ENCODE results near the gene AATK. TPM values are rescaled to one million over a fixed set of nuclear protein-coding genes. Genes with fewer than 3 reads are reported as not detected.

Gene AATK
- total and polyA plus RNA-seq, 10 donors, result 2.5 to 69.5 (median 20.1) TPM

DNA sequence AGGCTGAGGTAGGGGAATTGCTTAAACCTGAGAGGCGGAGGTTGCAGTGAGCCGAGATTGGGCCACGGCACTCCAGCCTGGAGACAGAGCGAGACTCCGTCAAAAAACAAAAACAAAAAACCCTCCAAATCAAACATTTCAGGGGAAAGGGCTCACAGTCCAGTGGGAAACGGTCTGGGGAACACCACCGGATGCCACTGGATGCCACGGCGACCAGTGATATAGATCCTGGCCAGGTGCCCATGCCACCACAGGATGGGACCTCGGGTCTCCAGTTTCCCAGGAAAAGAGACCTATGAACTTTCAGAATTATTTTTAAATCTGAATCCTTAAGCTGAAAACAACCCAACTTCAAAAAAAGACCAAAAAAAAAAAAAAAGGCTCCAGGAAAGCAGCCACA lies 44.4 kb upstream of the AATK start:
- intact Hi-C loops (cut with DNase I; ENCODE audit: low total_unique reads), result no loop called here
- peaks cover 0 to 26% (median 10%) of the 10 kb centered on the region in 6 donors for H3K36me3 ChIP-seq
- no peak for DNase-seq
- peaks cover 0 to 12% (median 5%) of the 10 kb centered on the region in 6 donors for H3K4me1 ChIP-seq
- H3K27ac ChIP-seq, result no peak overlapping the region
- H3K4me3 ChIP-seq, result no peak overlapping the region
- WGBS, 5 donors, result 61 to 70% (median 63%) methylated on average over 10 of the region's 10 CpGs
- H3K27me3 ChIP-seq (replicated peaks in 1 of 7), result no peaks in the 10 kb centered on the region
- no peaks in the 10 kb centered on the region for H3K9me3 ChIP-seq
- TF ChIP-seq, protein P1, sequence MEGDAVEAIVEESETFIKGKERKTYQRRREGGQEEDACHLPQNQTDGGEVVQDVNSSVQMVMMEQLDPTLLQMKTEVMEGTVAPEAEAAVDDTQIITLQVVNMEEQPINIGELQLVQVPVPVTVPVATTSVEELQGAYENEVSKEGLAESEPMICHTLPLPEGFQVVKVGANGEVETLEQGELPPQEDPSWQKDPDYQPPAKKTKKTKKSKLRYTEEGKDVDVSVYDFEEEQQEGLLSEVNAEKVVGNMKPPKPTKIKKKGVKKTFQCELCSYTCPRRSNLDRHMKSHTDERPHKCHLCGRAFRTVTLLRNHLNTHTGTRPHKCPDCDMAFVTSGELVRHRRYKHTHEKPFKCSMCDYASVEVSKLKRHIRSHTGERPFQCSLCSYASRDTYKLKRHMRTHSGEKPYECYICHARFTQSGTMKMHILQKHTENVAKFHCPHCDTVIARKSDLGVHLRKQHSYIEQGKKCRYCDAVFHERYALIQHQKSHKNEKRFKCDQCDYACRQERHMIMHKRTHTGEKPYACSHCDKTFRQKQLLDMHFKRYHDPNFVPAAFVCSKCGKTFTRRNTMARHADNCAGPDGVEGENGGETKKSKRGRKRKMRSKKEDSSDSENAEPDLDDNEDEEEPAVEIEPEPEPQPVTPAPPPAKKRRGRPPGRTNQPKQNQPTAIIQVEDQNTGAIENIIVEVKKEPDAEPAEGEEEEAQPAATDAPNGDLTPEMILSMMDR (IDR thresholded peaks at IDR 0.05 in 8 of 11, conservative IDR thresholded peaks at IDR 0.05 in 3 of 11), result no peak
- TF ChIP-seq POLR2A (IDR thresholded peaks at IDR 0.05), result no peak

DNA sequence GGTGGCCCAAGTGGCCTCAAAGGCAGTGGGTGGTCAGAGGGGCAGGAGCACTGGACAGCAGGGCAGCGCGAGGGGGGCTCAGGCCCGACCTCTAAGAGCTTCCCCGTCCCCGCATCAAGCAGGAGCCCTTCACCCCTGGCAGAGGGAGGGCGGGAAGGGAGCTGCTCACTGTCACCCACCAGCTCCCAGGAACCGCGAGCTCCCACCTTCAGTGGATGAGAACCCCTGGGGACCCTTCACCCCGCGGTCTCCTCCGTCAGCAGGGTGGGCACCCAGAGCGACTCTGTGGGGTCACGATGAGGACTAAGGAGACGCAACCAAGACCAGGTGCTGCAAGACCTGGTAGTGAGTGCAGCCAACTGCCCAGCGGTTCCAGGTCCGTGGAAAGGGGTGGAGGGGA lies 43.1 kb upstream of the AATK start:
- Histone ChIP-seq H3K4me1 (peaks cover 0 to 12% (median 5%) of the 10 kb centered on the region in 6 donors), H3K4me3 (no peak overlapping the region), H3K27me3 (replicated peaks in 1 of 7) (no peaks in the 10 kb centered on the region), H3K9me3 (no peaks in the 10 kb centered on the region), H3K27ac (no peak overlapping the region), H3K36me3 (peaks cover 0 to 34% (median 10%) of the 10 kb centered on the region in 6 donors)
- intact Hi-C loops (cut with DNase I; ENCODE audit: low total_unique reads), result no loop called here
- WGBS, 5 donors, result 96 to 100% (median 98%) methylated on average over 14 to 16 of the region's 16 CpGs
- TF ChIP-seq POLR2AphosphoS5 (IDR thresholded peaks at IDR 0.05), result no peak
- TF ChIP-seq, protein P1 (IDR thresholded peaks at IDR 0.05 in 8 of 11, conservative IDR thresholded peaks at IDR 0.05 in 3 of 11), result no peak
- no peak for TF ChIP-seq POLR2A (IDR thresholded peaks at IDR 0.05)
- DNase-seq, result no peak

DNA sequence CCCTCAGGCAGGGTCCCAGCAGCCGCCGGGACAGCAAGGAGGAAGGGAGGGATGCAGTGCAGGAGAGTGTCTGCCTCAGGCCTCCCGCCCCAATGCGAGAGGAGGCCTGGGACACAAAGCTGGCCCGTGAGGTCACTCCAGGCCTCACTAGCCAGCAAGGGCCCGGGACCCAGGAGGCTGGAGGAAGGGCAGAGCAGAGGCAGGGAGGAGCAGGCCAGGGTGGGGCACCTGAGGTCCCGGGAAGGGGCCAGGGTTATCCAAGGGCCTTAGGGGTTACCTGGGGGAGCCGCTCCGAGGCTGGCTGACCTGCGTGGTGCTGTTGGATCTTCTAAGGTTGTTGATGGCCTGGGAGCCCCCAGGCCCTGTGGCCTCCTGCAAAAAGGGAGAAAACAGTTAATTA lies 42.6 kb upstream of the AATK start:
- Histone ChIP-seq H3K27ac (no peak overlapping the region), H3K4me3 (no peak overlapping the region), H3K36me3 (peaks cover 0 to 39% (median 10%) of the 10 kb centered on the region in 6 donors), H3K9me3 (no peaks in the 10 kb centered on the region), H3K27me3 (replicated peaks in 1 of 7) (no peaks in the 10 kb centered on the region), H3K4me1 (peaks cover 0 to 12% (median 5%) of the 10 kb centered on the region in 6 donors)
- TF ChIP-seq POLR2A (IDR thresholded peaks at IDR 0.05) (no peak), POLR2AphosphoS5 (IDR thresholded peaks at IDR 0.05) (no peak)
- TF ChIP-seq, protein P1 (IDR thresholded peaks at IDR 0.05 in 8 of 11, conservative IDR thresholded peaks at IDR 0.05 in 3 of 11), result no peak
- 95 to 96% (median 95%) methylated on average over 10 of the region's 10 CpGs for WGBS, 5 donors
- no peak for DNase-seq
- intact Hi-C loops (cut with DNase I; ENCODE audit: low total_unique reads), result no loop called here

DNA sequence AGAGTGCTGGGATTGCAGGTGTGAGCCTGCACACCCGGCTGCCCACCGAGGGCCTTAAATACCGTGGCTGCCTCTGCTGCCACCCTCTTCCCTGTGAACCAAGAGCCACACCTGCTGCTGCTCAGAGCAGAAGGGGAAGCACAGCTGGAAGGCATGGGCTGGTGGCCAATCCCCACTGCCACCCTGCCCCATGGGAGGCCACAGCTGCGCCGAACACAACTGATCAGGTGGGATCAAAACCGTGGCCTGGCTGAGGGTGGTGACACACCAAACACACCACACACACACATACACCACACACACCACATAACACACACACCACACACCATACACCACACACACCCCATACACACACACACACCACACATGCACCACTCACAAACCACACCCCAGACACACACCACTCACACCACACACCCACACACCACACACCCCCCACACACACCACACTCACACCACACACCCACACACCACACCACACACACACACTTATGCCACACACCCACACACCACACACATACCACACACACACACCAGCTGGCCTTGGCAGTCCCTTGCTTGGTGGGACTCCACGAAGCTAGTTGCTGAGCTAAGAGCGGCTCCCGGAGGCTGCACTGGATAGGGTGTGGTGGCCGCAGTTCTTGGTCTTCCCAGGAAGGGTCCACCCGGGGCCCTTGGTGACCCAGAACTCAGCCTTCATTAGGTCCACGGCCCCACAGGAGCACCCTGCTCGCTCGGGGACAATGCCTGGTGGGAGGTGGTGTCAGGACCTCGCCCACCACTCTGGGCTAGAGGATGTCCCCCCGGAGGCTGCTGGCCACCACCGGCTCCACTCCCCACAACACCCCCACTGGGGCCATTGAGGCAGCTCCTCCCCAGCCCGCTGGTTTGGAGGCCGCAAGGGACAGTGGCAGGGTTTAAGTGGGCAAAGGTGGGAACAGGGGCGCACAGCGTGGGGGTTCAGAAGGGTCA lies 41.9 kb upstream of the AATK start:
- 75 to 83% (median 79%) methylated on average over 16 to 21 of the region's 21 CpGs for WGBS, 5 donors
- intact Hi-C loops (cut with DNase I; ENCODE audit: low total_unique reads), result no loop called here
- no peaks in the 10 kb centered on the region for H3K9me3 ChIP-seq
- H3K27ac ChIP-seq, result no peak overlapping the region
- H3K36me3 ChIP-seq, result peaks cover 0 to 46% (median 10%) of the 10 kb centered on the region in 6 donors
- no peak overlapping the region for H3K4me3 ChIP-seq
- no peak for DNase-seq
- H3K27me3 ChIP-seq (replicated peaks in 1 of 7), result no peaks in the 10 kb centered on the region
- H3K4me1 ChIP-seq, result peaks cover 0 to 12% (median 5%) of the 10 kb centered on the region in 6 donors
- TF ChIP-seq, protein P1 (IDR thresholded peaks at IDR 0.05 in 8 of 11, conservative IDR thresholded peaks at IDR 0.05 in 3 of 11), result no peak
- no peak for TF ChIP-seq POLR2A (IDR thresholded peaks at IDR 0.05)
- peak in 1 of 3 donors; percentile 16 for TF ChIP-seq POLR2AphosphoS5 (IDR thresholded peaks at IDR 0.05)
